SW 1271 (cell line): Measurements from ENCODE around the gene PTPA.

Source experiments
- DNase-seq, 2 experiments: peaks; one replicate each; lab custom pipeline; 2025; lab: John Stamatoyannopoulos, UW

Gene PTPA

DNA sequence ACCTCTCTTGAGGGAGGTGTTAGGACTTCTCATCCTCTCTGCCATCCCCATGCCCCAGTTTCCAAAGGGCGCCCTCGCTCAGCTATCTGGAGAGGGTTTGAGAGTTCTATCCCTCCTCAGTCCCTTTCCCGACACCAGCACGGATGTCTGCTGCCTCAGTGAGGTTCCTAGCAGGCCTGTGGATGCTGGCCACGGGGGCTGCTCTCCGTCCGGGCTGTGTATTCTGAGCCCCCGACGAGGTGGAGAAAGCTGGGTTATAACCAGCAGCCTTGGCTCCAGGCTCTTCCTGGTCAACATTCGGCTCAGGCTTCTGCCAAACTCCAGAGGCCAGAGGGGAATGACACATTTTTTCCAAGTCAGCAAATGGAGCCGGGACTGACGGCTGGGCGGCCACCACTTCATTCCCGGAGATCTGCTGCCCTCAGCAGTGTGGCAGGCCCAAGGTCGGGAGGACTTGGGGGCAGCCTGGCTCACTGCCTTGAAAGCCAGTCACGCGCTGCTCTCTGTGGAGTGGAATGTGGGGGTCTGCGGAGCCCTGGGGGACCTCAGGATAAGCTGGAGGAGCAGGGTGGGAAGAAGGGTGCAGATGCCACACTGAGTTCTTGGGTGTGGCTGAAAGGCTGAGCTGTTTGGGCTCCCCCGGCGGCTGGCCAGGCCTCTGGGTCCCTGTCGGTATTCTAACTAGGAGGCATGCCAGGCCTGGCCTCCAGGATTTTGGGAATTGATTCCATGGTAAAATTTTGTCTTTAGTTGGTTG lies 27.4 kb downstream of the PTPA start:
- DNase-seq: no peak

DNA sequence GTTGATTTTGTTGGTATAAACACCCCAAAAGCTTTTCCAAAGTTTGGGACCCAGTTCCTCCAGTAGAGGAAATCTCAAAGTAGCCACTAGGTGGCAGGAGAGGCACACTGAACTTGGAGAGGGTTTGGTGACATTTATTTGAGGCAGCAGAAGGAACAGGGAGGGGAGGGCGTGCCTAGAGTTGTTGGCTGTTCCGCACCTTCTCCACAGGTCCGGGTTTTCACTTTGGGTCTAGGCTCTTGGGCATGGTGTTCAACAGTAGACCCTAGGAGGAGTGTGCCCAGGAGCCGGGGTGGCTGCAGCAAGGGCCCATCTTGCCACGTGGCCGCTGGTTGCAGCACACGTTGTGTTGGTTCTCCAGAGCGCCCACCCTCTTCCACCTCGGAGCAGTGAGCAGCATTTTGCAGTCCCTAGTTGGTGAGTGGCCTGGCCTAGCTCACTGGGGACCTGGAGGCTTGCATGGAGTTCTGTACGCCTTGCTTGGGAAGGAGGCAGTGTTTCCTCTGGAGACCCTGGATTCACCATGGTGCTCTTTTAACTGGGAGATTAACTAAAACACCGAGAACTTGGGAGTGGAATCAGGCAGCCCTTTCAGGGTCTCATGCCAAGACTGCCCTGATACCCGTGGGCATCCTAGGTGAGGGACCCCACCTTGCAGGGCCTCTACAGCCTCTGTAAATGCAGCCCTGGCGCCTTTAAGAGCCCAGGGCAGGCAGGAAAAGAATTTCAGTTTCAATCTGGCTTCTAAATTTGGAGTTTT lies 28.2 kb downstream of the PTPA start:
- peak; percentile 58 to 85 for DNase-seq

DNA sequence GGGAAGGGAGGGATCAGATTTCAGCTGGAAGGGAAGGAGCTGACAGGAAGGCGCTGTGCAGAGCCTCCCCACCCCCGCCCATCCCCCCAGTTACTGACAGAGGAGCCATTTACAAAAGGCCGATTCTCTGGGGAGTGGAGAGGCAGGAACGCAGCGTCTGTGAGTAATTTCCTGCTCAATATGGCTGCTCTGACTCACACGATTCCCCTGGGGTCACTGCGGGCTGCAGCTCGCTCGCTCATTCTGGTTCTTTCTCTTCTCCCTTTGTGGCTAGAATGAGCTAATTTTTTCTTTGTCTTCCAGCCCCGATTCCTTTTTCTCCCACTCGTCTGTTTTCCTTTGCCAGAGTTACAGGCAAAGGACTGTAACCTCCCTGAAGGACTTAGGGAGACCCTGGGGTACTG lies 28.8 kb downstream of the PTPA start:
- DNase-seq: peak; percentile 97 to 98

DNA sequence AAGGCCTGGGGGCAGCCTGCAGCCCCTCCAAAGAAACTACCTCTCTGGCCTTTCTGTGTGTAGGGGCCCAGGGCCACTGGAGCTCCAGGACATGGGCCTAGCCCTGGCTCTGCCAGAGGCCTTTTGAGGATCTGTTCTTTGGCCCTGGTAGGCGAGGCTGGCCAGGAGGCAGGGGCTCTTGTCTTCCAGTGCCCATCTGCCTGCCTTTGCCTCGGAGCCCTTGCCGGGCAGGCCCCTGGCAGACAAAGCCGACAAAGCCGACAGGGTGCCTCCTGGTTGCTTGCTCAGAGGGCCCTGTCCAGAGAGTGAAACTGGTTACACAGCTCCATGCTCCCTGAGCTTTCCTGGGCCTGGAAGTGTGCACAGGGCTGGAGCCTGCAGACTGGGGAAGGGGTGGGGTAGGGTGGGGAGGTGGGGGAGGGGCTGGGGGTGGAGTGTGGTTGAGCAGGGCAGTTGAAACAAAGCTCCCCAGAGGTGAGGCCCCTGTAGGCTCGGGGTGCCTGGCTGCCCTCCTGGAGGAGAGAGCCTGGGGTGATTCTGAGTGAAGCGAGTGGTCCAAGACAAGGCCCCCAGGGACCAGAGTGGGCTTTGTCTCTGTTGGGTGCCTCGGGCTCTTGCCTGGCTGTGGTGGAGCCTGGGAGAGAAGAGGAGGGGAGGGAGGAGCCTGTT lies 29.3 kb downstream of the PTPA start:
- DNase-seq: no peak

DNA sequence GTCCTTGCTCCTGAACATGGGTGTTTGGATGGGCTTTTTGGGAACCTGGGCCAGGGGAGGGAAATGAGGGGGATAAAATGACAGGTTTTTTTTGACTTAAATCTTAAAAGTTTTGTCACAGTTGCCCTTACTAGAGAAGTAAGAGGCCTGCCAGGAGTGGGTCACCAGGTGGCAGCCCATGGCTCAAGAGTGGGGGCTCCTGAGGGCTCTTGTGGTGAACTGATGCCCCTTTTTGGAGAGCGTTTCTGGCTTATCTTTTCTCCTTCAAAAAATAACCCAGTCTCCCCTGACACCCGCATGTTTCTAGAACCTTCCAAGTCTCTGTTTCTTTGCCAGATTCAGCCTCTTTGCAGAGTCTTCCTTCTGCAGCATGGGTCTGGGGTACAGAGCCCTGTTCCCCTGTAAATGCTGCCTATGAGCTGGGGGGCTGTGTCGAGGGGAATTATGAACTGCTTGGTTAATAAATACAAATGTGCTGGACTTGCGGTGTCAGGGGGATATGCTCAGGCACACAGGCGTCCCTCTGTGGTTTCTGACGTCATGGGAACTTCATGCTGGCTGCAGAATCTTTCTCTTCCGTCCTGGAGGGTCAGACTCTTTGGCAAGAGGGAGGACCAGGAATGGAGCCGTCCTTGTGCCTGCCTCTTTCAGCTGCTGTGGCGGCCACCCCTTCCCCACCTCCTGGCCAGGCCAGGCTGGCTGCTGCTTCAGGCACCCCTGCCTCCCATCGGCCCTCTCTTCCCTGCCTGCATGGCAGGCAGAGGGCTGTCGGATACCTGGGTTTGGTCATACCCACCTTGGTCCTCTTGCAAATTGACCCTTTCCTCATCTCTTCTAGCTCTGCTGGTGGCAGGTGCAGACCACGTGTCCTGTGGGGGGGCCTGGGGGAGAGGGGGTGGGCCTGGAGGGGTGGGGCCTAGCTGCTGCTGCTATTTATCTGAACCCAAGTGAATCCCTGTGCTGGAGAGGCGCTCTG lies 30.1 kb downstream of the PTPA start:
- DNase-seq: peak in 1 of 2 experiments; percentile 28

DNA sequence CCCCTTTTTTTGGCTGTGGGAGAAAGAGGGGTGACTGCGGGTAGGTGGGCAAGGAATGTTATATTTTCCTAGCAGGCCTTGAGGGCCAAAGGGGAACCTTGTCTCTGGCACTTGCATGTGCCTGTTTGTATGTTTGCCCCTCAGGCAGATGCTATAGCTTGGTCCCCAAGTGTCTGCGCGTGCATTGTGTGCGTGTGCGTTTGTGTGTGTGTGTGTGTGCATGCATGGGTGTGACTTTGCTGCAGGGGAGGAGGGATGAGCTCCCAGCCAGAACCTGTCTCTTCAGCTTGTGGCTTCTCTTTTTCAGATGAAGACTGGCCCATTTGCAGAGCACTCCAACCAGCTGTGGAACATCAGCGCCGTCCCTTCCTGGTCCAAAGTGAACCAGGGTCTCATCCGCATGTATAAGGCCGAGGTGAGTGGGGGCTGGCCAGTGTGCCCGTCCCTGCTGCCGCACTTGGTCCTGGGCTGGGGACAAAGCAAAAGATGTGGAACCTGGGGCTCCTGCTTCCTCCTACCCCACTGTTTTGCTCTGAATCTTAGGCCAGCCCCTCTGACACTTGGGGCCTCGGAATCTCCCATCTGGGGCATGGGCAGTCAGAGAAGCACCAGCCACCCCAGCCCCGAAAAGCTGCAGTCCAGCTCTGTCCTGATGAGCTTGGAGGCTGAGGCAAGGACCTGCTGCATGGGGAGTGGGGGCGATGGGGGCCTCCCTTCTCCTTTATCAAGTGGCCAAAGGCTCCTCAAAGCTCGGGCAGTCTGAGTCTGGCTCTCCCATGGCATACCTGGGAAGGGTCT lies 31.1 kb downstream of the PTPA start:
- no peak for DNase-seq

DNA sequence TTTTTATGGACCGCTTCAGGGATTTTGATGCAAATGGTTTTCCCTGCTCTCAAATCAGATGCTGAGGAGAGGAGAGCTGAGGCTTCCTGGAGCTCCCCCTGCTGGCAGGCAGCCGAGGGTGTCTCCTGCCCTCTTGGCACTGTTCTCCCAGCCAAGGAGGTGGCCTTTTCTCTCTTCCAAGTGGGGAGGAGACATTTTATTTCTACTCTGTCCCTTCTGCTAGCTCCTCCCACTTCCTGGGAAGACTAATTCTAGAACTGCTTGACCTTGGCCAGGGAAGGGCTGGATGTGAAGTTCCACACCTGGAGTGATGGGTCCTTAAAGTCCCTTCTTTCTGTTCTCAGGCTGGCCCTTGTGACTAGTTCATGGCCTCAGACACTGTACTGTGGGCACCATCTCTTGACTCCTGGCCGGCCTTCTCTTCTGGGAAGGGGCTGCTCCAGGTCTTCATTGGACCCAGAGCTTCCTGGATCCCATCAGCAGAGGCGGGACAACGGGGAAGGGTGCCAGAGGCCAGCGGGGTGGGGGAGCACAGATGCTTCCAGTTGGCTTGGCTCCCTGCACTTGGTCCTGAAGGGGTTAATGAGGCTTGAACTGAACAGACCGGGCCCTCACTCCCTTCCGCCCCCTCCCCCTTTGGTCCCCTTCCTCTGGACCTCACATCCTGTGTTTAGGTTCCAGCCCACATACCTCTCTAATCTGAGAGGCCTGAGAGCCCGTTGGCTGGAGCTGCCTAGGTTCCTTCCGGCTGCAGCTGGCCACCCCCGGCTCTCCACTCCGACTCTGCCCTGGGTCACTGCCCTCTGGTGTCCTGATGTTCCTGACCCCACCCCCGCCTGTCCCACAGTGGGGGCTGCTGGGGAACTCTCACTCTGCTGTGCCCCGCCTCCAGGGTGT lies 32.1 kb downstream of the PTPA start:
- DNase-seq: peak; percentile 56 to 85

DNA sequence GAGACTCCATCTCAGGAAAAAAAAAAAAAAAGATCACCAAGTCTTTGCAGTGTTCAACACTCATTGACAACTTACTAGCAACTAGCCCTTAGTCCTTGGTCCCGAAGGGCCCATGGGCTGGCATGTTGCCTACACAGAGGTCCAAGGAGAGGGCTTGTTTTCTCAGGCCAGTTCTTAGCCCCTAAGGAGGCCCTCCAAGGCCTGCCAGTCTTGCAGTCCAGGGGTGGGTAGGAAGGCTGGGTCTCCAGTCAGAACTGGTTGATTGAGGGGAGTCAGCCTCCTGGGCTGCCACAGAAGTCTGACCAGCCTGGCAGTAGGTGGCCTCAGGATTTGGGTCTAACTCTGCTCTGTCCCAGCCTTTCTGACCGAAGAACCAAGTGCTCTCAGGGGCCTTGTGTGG lies 34.1 kb downstream of the PTPA start:
- no peak for DNase-seq

DNA sequence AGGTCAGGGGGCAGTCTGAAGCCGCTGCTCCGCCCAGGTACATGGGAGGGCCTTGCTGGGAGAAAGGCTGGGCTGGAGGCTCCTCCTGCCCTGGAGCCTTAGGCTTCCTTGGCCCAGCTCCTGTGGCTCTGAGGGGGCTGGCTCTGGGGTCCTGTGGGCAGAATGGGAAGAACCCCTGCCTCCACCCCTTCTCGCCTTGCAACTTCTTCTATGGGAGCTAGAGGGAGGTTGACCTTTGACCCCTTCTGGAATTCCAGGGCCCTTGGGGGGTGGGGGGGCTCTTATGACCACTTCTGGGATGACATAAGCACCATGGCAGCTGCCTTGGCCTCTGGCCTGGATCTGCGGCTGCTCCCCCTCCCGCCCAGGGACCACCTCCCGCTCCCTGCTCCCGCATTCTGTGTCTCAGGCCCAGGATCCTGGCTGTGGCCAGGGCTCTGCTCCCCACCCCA lies 34.7 kb downstream of the PTPA start:
- DNase-seq: no peak

DNA sequence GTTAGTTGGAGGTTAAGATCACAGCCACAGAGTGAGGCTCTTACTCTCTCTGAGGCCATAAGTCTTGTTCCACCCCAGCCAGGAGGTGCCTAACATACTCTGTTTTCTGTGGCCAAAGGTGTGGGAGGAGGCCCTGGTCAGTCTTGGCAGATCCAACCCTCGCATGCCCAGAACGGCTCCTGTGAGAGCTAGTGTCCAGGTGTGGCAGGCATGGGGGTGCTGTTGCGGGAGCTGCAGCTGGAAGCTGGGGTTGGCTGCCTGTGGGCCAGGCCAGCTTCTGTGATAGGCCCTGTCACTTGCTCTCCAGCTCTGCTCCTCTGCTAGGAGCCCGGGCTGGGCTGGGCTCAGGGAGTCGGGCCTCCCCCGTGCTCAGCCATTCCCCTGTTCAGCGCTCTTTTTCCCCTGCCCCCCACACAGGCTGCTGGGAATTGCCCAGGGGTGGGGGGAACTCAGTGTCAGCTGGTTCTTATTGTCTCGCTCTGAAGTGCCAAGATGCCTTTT lies 35.3 kb downstream of the PTPA start:
- no peak for DNase-seq

DNA sequence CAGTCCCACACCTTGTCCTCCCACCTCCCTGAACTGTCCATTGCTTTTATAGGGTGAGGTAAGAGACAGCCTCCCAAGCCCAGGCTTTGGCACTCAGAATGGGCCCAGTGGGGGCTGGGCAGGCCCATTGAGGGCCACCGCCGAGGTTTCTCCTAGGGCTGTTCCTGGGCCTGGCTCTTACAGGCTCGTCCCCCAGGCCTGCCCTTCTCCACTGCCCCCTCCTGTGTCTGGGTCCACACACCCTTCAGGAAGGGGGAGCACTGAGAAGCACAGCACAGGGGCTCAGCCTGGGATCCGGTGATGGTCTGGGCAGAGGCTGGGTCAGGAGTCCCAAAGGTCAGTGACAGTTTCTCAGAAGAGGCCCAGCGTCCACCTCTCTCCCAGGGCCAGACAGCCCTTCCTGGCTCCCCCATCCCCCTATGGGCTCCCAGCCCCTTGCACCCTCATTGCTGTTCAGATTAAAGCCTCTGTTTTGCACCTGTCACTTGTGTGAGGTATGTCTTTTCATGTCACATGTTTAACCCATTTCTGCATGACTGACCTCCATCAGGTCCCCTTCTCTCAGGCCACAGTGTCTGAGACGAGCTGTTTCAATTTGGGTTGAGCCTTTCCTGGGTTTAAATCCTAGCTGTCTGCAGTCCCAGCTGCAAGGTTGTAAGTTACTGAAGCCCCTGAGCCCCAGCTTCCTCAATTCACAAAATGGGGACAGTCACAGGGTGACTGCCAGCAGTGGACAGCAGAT lies 37.4 kb downstream of the PTPA start:
- DNase-seq: no peak

DNA sequence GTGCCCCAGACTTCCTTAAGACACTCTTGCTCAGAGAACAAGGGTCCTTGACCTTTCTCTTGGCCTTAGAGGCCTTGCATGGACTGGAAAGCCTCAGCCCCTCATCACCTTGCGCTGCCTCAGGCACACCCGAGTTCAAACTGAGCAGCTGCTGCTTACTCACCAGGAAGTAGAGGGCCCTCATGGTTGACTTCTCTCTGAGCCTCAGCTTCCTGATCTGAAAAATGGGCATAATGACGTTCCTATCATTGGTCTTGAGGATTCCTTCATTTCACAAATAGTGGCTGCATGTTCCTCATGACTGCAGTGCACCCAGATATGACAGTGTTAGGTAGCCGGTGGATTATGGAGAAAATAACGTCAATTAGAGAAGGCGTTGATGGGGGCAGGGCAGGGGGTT lies 38.2 kb downstream of the PTPA start:
- DNase-seq: no peak

DNA sequence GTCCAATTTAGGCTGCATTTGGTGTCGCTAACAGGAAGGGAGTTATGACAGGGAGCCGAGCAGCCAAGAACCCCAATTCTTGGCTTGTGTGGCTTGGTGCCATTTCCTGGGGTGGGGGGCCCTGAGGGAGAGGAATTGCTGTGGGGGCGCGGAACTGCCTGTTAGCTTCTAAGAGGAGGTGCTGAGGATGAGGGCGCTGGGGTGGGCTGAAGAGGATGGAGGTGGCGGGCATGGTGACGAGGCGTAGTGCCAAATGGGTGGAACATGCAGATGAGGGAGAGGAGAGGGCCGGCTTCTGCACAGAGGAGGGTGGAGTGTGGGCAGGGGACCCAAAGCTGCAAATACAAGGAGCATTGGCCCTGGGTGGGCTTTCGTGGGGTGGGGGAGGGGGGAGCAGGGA lies 38.9 kb downstream of the PTPA start:
- DNase-seq: no peak

DNA sequence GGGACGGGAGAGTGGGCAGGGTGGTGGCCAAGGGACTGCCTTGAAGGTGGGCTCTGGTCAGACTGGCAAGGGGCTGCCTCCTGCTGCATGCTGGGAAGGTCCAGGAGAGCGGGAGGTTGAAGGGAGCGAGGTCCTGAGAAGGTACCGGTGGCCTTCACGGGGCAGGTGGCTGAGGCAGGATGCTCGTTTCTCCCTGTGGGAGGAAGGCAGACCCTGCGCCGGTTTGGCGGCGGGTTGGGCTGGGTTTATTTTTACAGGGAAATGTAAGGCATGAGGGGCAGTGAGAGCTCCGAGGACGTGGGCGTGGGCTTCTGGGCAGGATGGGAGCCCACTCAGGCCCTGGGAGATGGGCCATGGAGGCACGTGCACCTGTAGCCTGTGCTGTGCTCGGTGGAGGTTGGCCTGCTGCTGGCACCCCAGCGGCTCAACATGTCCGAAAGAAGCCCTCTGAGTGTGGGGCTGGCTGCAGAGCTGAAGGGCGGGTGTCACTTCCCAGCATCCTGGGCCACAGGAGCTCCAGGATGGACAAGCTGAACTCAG lies 39.5 kb downstream of the PTPA start:
- no peak for DNase-seq

DNA sequence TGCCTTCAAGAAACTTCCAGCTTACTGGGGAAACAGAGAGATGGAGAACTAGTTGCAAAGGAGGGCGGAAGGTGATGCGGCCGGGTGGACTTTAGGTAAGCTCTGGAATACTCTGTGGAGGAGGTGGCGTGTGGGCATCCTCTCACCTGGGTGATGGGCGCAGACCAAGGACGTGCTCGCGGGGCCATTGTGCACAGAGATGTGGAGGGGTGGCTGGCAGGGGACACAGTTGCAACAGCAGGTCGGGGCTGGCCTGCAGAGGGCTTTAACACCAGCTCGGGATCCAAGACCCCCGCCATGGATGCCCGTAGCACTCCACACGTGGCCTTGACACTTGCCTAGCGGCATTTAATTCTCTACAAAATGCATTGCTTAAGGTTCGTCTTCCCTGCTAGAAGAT lies 40.3 kb downstream of the PTPA start:
- DNase-seq: no peak

DNA sequence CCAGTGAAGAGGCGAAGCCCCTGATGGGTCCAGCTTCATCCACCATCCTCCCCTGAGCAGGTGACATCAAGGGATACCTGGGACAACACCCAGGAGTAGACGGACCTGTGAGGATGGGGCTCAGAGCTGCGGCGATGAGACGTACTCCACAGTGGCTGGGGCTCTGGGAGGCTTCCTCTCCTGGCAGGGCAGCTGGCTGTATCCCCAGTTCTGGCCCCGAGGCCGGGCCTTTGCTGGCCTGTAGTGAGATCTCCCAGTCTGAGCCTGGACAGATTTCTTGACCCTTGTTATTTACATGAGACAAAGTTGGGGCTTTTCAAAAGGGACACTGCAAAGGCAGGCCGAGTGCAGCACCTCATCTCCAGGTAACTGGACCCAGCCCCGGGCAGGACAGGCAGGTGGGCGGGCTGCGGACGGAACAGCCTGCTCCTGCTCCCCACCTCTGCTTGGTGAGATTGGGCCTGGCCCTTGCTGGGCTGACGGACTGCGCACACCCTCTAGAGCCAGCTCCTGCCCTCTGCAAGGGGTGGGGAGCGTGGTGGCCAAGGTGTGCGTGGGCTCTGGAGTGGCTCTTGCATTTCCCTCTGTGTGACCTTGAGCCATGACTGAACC lies 43.8 kb downstream of the PTPA start:
- DNase-seq: no peak

DNA sequence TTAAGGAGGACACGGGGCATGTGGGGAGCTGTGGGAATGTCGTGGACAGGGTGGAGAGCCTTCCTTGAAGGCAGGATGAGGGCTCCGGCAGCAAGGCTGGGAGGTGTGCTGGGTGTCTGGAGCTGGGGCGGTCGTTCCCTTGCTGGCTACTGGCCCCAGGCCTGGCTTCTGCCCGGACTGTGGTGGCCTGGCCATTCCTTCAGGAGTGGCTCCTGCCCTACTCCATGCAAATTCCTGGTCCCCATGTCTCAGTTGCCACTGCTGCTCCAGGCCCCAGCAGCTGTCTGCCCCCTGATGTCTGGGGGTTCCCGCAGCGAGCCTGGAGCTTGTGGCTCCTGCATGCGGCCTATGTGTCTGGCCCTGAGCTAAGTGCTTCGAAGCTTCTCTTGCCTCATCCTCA lies 44.9 kb downstream of the PTPA start:
- DNase-seq: no peak
